Heart left ventricle (tissue), 13 donors: ENCODE measurements around the gene STYX.

Experiments
- POLR2A ChIP-seq, 2 donors: fragments of 450-650 bp; IDR thresholded peaks; one replicate each; pipeline ENCODE4 v1.6.1; 2017; ENCODE audit warnings: antibody characterized with exemption in 2 of 2, mild to moderate bottlenecking in 2 of 2, moderate library complexity in 2 of 2
- TF ChIP-seq, protein P1 (sequence below), 12 donors: fragments of 200-600 bp; sonication (generic) in 4 of 12; IDR thresholded peaks; one replicate each; pipeline versions ENCODE4 v1.5.0 to v1.8.0; 2018 to 2022; ENCODE audit warnings: antibody characterized with exemption in 12 of 12, mild to moderate bottlenecking in 5 of 12
- donor health status: ischemic (EF 13 %, LVEDD 7.1; RV severe dilation, severe dysfunction).
- donor health status: DM: no; HTN: yes; CAD: no.
- donor health status: DM: no; HTN: no; CAD: no.
- donor health status: ischemic (EF 25% LVEDD 6.9; RV normal size, moderate dysfunction).
- donor health status: ischemic (EF 25% LVEDD 5.7; RV mildly dilated, moderate dysfunction).
- donor health status: ischemic (EF 35%, LVEDD 5.7; RV mildly dilated, moderate dysfunction).
- donor health status: nonischemic (EF 11% LVEDD 7.7; RV severe dilation, severe dysfunction).
- donor health status: DM: yes; HTN: yes; CAD: no.
- donor health status: PGD.
- donor health status: ischemic (EF 29% LVEDD 5.4; RV normal size, mild dysfunction).
- donor health status: nonischemic (EF 23%, LVEDD 6.1; RV moderate dilation, normal function).

DNA sequence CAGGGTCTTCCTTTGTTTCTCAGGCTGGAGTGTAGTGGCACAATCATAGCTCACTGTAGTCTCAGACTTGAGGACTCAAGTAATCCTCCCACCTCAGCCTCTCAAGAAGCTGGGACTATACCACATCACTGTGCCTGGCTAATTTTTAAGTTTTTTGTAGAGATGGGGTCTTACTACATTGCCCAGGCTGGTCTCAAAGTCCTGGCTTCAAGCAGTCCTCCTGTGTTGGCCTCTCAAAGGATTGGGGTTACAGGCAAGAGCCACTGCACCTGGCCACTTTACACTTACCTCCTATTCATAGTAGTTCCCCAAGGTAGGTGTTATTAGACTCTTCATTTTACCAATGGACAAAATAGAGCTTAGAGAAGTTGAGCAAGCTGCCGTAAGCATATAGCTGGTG, 29.2 kb downstream of the STYX start:
- TF ChIP-seq, protein P1, sequence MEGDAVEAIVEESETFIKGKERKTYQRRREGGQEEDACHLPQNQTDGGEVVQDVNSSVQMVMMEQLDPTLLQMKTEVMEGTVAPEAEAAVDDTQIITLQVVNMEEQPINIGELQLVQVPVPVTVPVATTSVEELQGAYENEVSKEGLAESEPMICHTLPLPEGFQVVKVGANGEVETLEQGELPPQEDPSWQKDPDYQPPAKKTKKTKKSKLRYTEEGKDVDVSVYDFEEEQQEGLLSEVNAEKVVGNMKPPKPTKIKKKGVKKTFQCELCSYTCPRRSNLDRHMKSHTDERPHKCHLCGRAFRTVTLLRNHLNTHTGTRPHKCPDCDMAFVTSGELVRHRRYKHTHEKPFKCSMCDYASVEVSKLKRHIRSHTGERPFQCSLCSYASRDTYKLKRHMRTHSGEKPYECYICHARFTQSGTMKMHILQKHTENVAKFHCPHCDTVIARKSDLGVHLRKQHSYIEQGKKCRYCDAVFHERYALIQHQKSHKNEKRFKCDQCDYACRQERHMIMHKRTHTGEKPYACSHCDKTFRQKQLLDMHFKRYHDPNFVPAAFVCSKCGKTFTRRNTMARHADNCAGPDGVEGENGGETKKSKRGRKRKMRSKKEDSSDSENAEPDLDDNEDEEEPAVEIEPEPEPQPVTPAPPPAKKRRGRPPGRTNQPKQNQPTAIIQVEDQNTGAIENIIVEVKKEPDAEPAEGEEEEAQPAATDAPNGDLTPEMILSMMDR (IDR thresholded peaks at IDR 0.05): no peak
- no peak for TF ChIP-seq POLR2A (IDR thresholded peaks at IDR 0.05)
